ENCODE measurements around the gene TCFL5. TPM values are rescaled to one million over a fixed set of nuclear protein-coding genes. Genes with fewer than 3 reads are reported as not detected.
A peak's percentile ranks its signal among the peaks of the same experiment; 100 is the strongest.

TCFL5 gene
- total RNA-seq, 1 experiment from 2014 or later: 15.1 TPM

DNA sequence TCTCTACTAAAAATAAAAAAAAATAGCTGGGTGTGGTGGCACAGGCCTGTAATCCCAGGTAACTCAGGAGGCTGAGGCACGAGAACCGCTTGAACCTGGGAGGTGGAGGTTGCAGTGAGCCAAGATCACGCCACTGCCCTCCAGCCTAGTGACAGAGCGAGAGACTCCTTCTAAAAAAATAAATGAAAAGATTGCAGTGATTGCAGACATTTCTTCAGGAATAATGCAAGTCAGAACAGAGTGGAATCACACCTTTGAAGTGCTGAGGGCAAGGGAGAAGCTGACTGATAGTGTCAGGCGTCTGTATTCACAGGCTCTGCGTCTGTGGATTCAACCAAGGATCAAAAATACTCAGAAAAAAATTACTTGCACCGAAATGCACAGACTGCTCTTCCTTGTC is 2.6 kb upstream of the TCFL5 start:
- H3K36me3 Mint-ChIP-seq (ENCODE audit: insufficient read depth, unreplicated experiment): peaks cover 14% of the 10 kb centered on the region
- peaks cover 12% of the 10 kb centered on the region for H3K9me3 ChIP-seq
- H3K9me3 Mint-ChIP-seq (ENCODE audit: unreplicated experiment): peaks cover 20% of the 10 kb centered on the region
- ChIA-PET POLR2A (no interaction called here), CTCF (no interaction called here)
- DNase-seq: no peak
- H3K4me1 Mint-ChIP-seq (ENCODE audit: low read depth, unreplicated experiment): peaks cover 15% of the 10 kb centered on the region
- no peak overlapping the region for H3K27ac Mint-ChIP-seq (ENCODE audit: unreplicated experiment)
- H3K4me1 ChIP-seq: peaks cover 14% of the 10 kb centered on the region
- H3K4me3 Mint-ChIP-seq (ENCODE audit: unreplicated experiment): no peak overlapping the region
- intact Hi-C loops (cut with micrococcal nuclease; ENCODE audit: unreplicated experiment): loop anchor here (5.0 kb wide), 1 partner anchor 57 kb away; no protein-coding TSS in a partner anchor
- TF ChIP-seq, protein P1, sequence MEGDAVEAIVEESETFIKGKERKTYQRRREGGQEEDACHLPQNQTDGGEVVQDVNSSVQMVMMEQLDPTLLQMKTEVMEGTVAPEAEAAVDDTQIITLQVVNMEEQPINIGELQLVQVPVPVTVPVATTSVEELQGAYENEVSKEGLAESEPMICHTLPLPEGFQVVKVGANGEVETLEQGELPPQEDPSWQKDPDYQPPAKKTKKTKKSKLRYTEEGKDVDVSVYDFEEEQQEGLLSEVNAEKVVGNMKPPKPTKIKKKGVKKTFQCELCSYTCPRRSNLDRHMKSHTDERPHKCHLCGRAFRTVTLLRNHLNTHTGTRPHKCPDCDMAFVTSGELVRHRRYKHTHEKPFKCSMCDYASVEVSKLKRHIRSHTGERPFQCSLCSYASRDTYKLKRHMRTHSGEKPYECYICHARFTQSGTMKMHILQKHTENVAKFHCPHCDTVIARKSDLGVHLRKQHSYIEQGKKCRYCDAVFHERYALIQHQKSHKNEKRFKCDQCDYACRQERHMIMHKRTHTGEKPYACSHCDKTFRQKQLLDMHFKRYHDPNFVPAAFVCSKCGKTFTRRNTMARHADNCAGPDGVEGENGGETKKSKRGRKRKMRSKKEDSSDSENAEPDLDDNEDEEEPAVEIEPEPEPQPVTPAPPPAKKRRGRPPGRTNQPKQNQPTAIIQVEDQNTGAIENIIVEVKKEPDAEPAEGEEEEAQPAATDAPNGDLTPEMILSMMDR (IDR thresholded peaks at IDR 0.05; ENCODE audit: insufficient read depth in 1 of 2, low read depth in 1 of 2, low read length in 1 of 2, severe bottlenecking in 1 of 2, unreplicated experiment in 1 of 2): no peak
- no TSS peak for BruUV-seq (replicated peaks)
- peaks cover 4% of the 10 kb centered on the region for H3K27me3 Mint-ChIP-seq (ENCODE audit: insufficient read depth, unreplicated experiment)
- no peak overlapping the region for H3K4me3 ChIP-seq (ENCODE audit: low read depth, low read length)
- no peaks in the 10 kb centered on the region for H3K36me3 ChIP-seq (ENCODE audit: control insufficient read depth, insufficient read depth, low read length)
- H3K27me3 ChIP-seq (replicated peaks; ENCODE audit: control insufficient read depth, insufficient read depth, low read length): no peaks in the 10 kb centered on the region

DNA sequence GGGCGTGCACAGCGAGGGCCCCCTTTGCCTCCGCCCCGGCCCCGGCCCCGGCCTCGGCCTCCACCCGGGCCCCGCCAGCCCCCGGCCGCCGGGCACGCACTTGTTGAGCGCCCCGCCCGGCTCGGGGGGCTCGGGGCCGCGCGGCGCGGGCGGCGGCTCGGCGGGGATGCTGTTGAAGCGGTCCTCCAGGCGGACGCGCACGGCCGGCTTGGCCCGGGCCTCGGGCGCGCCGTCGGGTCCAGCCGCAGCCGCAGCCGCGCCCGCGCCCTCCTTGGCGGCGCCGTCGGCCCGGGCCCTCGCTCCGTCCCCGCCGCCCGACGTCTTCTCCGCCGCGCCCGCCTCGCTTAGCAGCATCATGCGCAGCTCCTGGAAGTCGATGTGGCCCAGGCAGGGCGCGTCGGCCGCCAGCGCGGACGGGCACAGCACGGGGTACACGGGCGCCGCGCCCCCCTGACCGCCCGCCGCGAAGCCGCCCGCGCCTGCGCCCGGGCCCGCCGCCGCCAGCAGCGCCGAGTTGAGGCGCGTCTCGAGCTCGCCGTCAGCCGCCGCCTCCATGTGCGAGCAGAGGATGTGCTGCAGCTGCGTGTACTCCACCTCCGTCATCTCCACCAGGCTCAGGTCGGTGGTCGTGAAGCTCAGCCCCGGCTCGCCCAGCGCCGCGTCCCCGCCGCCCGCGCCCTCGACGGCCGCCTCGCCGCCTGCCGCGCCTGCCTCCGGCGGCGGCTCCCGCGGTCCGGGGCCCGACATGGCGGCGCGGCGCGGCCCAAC is 514 bp downstream of the TCFL5 start:
- no peaks in the 10 kb centered on the region for H3K36me3 ChIP-seq (ENCODE audit: control insufficient read depth, insufficient read depth, low read length)
- H3K4me1 ChIP-seq: peaks cover 14% of the 10 kb centered on the region
- no peaks in the 10 kb centered on the region for H3K27me3 ChIP-seq (replicated peaks; ENCODE audit: control insufficient read depth, insufficient read depth, low read length)
- ChIA-PET POLR2A (interaction anchor here (0.5 to 1.6 kb wide), 12 partner anchors 25 to 1214 kb away, joined by 3 to 9 read pairs (median 4); partner anchors contain the start of genes ADRM1, COL9A3, GID8 and PPDPF), CTCF (interaction anchor here (0.6 to 1.4 kb wide), 9 partner anchors 12 to 437 kb away, joined by 3 to 9 read pairs (median 4); no protein-coding TSS in a partner anchor)
- H3K9me3 Mint-ChIP-seq (ENCODE audit: unreplicated experiment): peaks cover 20% of the 10 kb centered on the region
- peaks cover 4% of the 10 kb centered on the region for H3K27me3 Mint-ChIP-seq (ENCODE audit: insufficient read depth, unreplicated experiment)
- peak overlapping the region; percentile 85 for H3K4me3 ChIP-seq (ENCODE audit: low read depth, low read length)
- H3K4me1 Mint-ChIP-seq (ENCODE audit: low read depth, unreplicated experiment): peaks cover 15% of the 10 kb centered on the region
- peaks cover 12% of the 10 kb centered on the region for H3K9me3 ChIP-seq
- TF ChIP-seq, protein P1 (IDR thresholded peaks at IDR 0.05; ENCODE audit: insufficient read depth in 1 of 2, low read depth in 1 of 2, low read length in 1 of 2, severe bottlenecking in 1 of 2, unreplicated experiment in 1 of 2): no peak
- no peak overlapping the region for H3K27ac Mint-ChIP-seq (ENCODE audit: unreplicated experiment)
- no TSS peak for BruUV-seq (replicated peaks)
- DNase-seq: peak in 1 of 2 experiments; percentile 68
- H3K4me3 Mint-ChIP-seq (ENCODE audit: unreplicated experiment): peak overlapping the region; percentile 65
- peaks cover 14% of the 10 kb centered on the region for H3K36me3 Mint-ChIP-seq (ENCODE audit: insufficient read depth, unreplicated experiment)
- intact Hi-C loops (cut with micrococcal nuclease; ENCODE audit: unreplicated experiment): loop anchor here (5.0 kb wide), 1 partner anchor 54 kb away; no protein-coding TSS in a partner anchor

DNA sequence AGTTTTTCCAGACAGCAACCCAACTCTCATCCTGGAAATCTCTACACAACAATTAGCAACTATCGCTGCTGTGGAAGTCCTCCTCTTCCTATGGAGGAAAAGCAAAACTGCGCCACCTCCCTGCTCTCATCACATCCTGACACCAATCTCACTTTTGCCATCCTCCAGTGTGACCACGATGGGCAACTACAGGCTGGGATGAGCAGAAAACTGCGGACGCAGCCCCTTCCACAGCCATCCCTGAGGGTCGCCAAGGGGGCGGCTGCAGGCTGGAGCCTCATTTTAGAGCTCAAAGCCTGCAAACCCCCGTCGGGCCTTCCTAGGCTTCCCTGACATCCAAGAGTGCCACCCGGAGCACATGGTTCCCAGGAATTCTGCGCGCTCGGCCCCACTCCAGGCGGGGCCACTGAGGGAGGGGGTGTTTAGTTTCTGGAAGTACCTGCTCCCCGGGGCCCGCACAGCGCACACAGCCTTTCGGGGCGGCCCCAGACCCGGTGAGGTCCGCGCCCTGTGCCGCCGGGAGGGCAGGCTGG is 1.2 kb downstream of the TCFL5 start:
- Mint-ChIP-seq H3K4me3 (ENCODE audit: unreplicated experiment) (peak overlapping the region; percentile 65), H3K9me3 (ENCODE audit: unreplicated experiment) (peaks cover 17% of the 10 kb centered on the region), H3K36me3 (ENCODE audit: insufficient read depth, unreplicated experiment) (peaks cover 14% of the 10 kb centered on the region), H3K27me3 (ENCODE audit: insufficient read depth, unreplicated experiment) (no peaks in the 10 kb centered on the region), H3K27ac (ENCODE audit: unreplicated experiment) (no peak overlapping the region), H3K4me1 (ENCODE audit: low read depth, unreplicated experiment) (peaks cover 15% of the 10 kb centered on the region)
- H3K27me3 ChIP-seq (replicated peaks; ENCODE audit: control insufficient read depth, insufficient read depth, low read length): no peaks in the 10 kb centered on the region
- ChIA-PET CTCF (no interaction called here), POLR2A (no interaction called here)
- intact Hi-C loops (cut with micrococcal nuclease; ENCODE audit: unreplicated experiment): loop anchor here (5.0 kb wide), 1 partner anchor 53 kb away; no protein-coding TSS in a partner anchor
- H3K36me3 ChIP-seq (ENCODE audit: control insufficient read depth, insufficient read depth, low read length): no peaks in the 10 kb centered on the region
- DNase-seq: no peak
- TF ChIP-seq, protein P1 (IDR thresholded peaks at IDR 0.05; ENCODE audit: insufficient read depth in 1 of 2, low read depth in 1 of 2, low read length in 1 of 2, severe bottlenecking in 1 of 2, unreplicated experiment in 1 of 2): peak in 1 of 2 experiments; percentile 6
- H3K9me3 ChIP-seq: peaks cover 12% of the 10 kb centered on the region
- H3K4me3 ChIP-seq (ENCODE audit: low read depth, low read length): peak overlapping the region; percentile 85
- no TSS peak for BruUV-seq (replicated peaks)
- peaks cover 14% of the 10 kb centered on the region for H3K4me1 ChIP-seq

All from Caco-2 (cell line).